Small intestine (tissue), 7 donors: ENCODE data around the gene GLRX. TPM values are rescaled to one million over a fixed set of nuclear protein-coding genes. Genes with fewer than 3 reads are reported as not detected.
A peak's percentile ranks its signal among the peaks of the same experiment; 100 is the strongest.
"Not testable (repeated sequence)": the region's sequence is repeated elsewhere in the genome, so short reads cannot be mapped to it uniquely, and the experiment has no call there.

Experiments used
- DNase-seq, 2 donors: peaks; one replicate each; pipeline versions ENCODE4 v3.0.0 to v3.0.0-alpha.2; 2013
- FAIRE-seq: peaks from 2 replicates; lab custom pipeline; 2012; peaks lifted over from hg19 to GRCh38; lab: Jason Lieb, UNC
- H3K27ac ChIP-seq, 3 donors: one replicate each; pipeline ENCODE4 v1.5.1; 2013; ENCODE audit warnings: low read length in 2 of 3, mild to moderate bottlenecking in 2 of 3, control low read depth in 1 of 3, inconsistent platforms in 1 of 3, low read depth in 1 of 3, moderate library complexity in 1 of 3
- H3K27me3 ChIP-seq, 3 donors: one replicate each; pipeline ENCODE4 v1.6.1; 2013; ENCODE audit warnings: low read length in 3 of 3, inconsistent platforms in 1 of 3; ENCODE audit not compliant: control insufficient read depth in 3 of 3, insufficient read depth in 3 of 3
- H3K36me3 ChIP-seq, 3 donors: one replicate each; pipeline ENCODE4 v1.6.1; 2013; ENCODE audit warnings: low read length in 3 of 3, inconsistent platforms in 1 of 3, low read depth in 1 of 3, mild to moderate bottlenecking in 1 of 3, moderate library complexity in 1 of 3; ENCODE audit not compliant: control insufficient read depth in 3 of 3, insufficient read depth in 2 of 3
- H3K4me1 ChIP-seq, 3 donors: one replicate each; pipeline ENCODE4 v1.6.1; 2013; ENCODE audit warnings: low read length in 2 of 3, inconsistent platforms in 1 of 3, low read depth in 1 of 3, mild to moderate bottlenecking in 1 of 3, moderate library complexity in 1 of 3; ENCODE audit not compliant: control insufficient read depth in 3 of 3, insufficient read depth in 2 of 3
- H3K4me3 ChIP-seq, 3 donors: one replicate each; pipeline ENCODE4 v1.5.1; 2013; ENCODE audit warnings: low read length in 3 of 3, control low read depth in 1 of 3, inconsistent platforms in 1 of 3, low read depth in 1 of 3, mild to moderate bottlenecking in 1 of 3, moderate library complexity in 1 of 3
- H3K9me3 ChIP-seq, 2 donors: one replicate each; pipeline ENCODE4 v1.6.1; 2013; ENCODE audit warnings: low read depth in 1 of 2, low read length in 1 of 2; ENCODE audit not compliant: control insufficient read depth in 2 of 2, insufficient read depth in 1 of 2
- WGBS, 3 donors: extraction: QIAGEN DNeasy Blood & Tissue Kit; methylation state at CpG; one replicate each; pipeline ENCODE4 v1.1.7; 2013; 5-methylcytosine and 5-hydroxymethylcytosine counted together
- polyA plus RNA-seq, 4 donors: library from polyadenylated mRNA; stranded (reverse) in 3 of 4; unstranded in 1 of 4; fragments of 200-250 nt in 3 of 4; fragments of 120-200 nt in 1 of 4; gene quantifications; one replicate each; pipeline versions ENCODE4 v1.2.1 to v1.2.3, GENCODE V29; 2013
- donor health status: healthy with polysubstance abuse.
- donor health status: control.
- donor health status: control.
- donor health status: Bipolar disorder and iron deficiency.
- donor health status: healthy.

GLRX gene
- polyA plus RNA-seq, 4 donors = 105 to 968 (median 443) TPM

DNA sequence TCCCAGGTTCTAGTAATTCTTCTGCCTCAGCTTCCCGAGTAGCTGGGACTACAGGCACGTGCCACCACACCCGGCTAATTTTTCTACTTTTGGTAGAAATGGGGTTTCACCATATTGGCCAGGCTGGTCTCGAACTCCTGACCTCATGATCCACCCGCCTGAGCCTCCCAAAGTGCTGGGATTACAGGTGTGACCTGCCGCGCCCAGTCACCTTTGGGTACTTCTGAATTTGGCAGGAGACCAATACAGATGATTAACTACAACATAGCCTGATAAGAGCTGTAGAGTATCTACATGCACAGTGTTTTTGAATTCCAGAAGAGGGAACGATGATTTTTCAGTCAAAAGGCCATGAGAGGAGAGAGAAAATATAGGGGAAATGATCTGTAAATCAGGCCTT is 9.5 kb downstream of the GLRX start:
- H3K27me3 ChIP-seq, H3K9me3 ChIP-seq, FAIRE-seq, H3K4me3 ChIP-seq, H3K27ac ChIP-seq: not testable (repeated sequence)
- WGBS, 3 donors = 22 to 71% (median 42%) methylated on average over 8 of the region's 8 CpGs
- H3K4me1 ChIP-seq = peaks cover 21 to 55% (median 35%) of the 10 kb centered on the region in 3 donors
- H3K36me3 ChIP-seq = peaks cover 2 to 40% (median 7%) of the 10 kb centered on the region in 3 donors
- peak; percentile 28 to 85 for DNase-seq

DNA sequence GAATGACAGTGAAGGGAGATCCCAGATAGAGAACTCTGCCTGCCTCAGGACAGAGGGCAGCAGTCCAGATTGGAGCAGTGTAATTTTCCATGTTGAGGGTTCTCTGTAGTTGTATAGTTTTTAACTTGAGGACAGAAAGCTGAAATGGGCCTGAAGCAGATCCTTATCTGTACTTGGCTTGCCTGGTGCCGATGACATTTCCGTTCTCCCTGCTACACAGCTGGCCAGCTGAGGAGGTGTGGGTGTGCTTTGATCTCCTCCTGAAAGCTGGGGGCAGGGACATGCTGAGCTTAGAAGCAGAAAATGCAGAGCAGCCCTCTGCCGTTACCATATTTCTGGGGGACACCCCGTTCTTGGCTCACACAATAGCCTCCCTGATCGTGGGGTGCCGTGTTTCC is 10.5 kb downstream of the GLRX start:
- Histone ChIP-seq H3K27ac (peak overlapping the region in 2 of 3 donors; percentile 25 to 40), H3K27me3 (no peaks in the 10 kb centered on the region), H3K4me1 (peaks cover 21 to 49% (median 31%) of the 10 kb centered on the region in 3 donors), H3K9me3 (no peaks in the 10 kb centered on the region), H3K36me3 (peaks cover 2 to 32% (median 7%) of the 10 kb centered on the region in 3 donors), H3K4me3 (no peak overlapping the region)
- DNase-seq = no peak
- no peak for FAIRE-seq
- WGBS, 3 donors = 67 to 72% (median 68%) methylated on average over 6 of the region's 6 CpGs

DNA sequence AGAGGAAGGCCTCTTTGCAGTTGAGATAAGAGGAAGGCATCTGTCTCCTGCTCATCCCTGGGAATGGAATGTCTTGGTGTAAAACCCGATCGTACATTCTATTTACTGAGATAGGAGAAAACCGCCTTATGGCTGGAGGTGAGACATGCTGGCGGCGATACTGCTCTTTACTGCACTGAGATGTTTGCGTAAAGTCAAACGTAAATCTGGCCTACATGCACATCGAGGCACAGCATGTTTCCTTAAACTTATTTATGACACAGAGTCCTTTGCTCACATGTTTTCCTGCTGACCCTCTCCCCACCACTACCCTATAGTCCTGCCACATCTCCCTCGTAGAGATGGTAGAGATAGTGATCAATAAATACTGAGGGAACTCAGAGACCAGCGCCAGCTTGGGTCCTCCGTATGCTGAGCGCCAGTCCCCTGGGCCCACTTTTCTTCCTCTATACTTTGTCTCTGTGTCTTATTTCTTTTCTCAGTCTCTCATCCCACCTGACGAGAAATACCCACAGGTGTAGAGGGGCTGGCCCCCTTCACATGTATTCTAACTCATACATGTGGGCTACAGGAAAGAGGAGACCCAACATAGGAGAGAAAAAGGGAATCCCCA is 11.0 kb downstream of the GLRX start:
- not testable (repeated sequence) for DNase-seq, H3K4me3 ChIP-seq, FAIRE-seq, H3K9me3 ChIP-seq, H3K27me3 ChIP-seq
- Histone ChIP-seq H3K4me1 (peaks cover 21 to 44% (median 26%) of the 10 kb centered on the region in 3 donors), H3K36me3 (peaks cover 2 to 30% (median 7%) of the 10 kb centered on the region in 3 donors), H3K27ac (peak overlapping the region in 1 of 3 donors; percentile 40)
- WGBS, 3 donors = 87 to 90% (median 88%) methylated on average over 13 of the region's 13 CpGs

DNA sequence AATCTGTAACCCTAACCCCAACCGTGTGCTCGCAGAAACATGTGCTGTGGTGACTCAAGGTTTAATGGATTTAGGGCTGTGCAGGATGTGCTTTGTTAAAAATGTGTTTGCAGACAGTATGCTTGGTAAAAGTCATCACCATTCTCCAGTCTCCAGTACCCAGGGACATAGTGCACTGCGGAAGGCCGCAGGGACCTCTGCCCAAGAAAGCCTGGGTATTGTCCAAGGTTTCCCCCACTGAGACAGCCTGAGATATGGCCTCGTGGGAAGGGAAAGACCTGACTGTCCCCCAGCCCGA is 11.5 kb downstream of the GLRX start:
- H3K4me1 ChIP-seq = peaks cover 21 to 44% (median 26%) of the 10 kb centered on the region in 3 donors
- peaks cover 2 to 27% (median 7%) of the 10 kb centered on the region in 3 donors for H3K36me3 ChIP-seq
- FAIRE-seq, H3K27me3 ChIP-seq, H3K4me3 ChIP-seq, H3K9me3 ChIP-seq: not testable (repeated sequence)
- DNase-seq = peak in 1 of 2 donors; percentile 29
- WGBS, 3 donors = 53 to 72% (median 63%) methylated on average over 6 of the region's 6 CpGs
- peak overlapping the region in 1 of 3 donors; percentile 37 for H3K27ac ChIP-seq

DNA sequence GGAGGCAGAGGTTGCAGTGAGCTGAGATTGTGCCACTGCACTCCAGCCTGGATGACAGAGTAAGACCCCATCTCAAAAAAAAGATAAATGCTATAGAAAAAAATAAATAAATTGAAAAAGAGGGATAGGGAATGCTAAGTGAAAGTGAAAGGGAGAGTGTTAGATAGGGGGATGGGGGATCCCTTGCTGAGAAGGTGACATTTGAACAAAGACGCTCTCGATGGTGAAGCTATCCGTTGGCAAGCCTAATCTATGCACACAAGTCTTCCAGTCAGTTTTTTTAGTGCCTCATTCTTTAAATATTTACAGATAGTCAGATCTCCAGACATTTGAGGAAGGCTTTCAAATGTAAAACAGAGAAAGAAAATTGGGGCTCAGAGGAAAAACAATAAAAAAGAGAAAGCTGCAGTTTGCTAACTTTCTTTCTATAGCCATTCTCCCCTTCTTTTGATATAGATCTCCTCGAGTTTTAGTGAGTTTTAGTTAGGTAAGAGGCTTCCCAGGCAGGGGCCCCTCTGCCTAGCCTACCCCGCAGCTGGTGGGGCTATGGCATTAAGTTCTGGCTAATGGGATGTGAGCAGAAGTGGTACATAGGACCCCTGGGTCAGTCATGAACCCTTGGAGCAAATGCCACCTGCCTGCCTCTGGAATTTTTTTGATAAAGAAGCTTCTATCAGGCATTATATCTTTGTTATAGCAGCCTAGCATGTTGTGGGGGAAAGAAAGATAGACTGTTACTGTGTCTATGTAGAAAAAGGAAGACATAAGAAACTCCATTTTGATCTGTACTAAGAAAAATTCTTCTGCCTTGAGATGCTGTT is 12.0 kb downstream of the GLRX start:
- no peaks in the 10 kb centered on the region for H3K27me3 ChIP-seq
- WGBS, 3 donors = 24 to 33% (median 26%) methylated on average over 5 of the region's 5 CpGs
- no peak overlapping the region for H3K4me3 ChIP-seq
- DNase-seq (peak in 1 of 2 donors; percentile 32), FAIRE-seq (no peak)
- peaks cover 21 to 44% (median 25%) of the 10 kb centered on the region in 3 donors for H3K4me1 ChIP-seq
- H3K9me3 ChIP-seq = peaks cover 0 to 3% of the 10 kb centered on the region in 2 donors
- peaks cover 2 to 23% (median 3%) of the 10 kb centered on the region in 3 donors for H3K36me3 ChIP-seq
- peak overlapping the region; percentile 28 to 56 (median 37) for H3K27ac ChIP-seq

DNA sequence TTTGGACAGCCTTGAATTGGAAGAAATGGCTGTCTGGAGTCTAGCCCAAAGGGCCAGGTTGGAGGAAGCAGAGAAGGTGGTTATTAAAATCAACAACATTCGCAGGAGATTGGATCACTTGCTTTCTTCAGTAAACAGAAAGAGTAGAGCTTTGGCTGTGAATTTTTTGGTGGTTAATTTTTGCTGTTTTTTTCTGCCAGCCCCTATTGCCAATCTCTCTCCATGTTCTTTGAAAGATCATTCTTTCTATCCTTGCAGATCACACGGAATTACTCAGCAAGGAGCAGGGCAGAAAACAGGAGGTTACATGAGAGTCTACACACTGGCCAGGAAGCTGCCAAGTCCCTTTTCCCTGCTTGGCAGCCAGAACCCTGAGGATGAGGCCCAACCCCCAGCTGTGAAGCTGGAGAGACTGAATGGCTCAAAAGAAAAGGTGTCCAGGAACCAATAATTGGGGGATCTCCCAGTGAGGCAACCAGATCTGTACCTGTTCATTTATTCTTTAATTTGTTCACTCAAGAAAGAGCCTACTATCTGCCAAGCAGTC is 13.0 kb downstream of the GLRX start:
- Histone ChIP-seq H3K27ac (peak overlapping the region; percentile 16 to 77 (median 18)), H3K9me3 (peaks cover 0 to 11% of the 10 kb centered on the region in 2 donors), H3K4me1 (peaks cover 21 to 55% (median 23%) of the 10 kb centered on the region in 3 donors), H3K36me3 (peaks cover 0 to 17% (median 2%) of the 10 kb centered on the region in 3 donors), H3K27me3 (no peaks in the 10 kb centered on the region), H3K4me3 (no peak overlapping the region)
- 34 to 40% (median 36%) methylated on average over 2 of the region's 2 CpGs for WGBS, 3 donors
- DNase-seq = no peak
- FAIRE-seq = no peak

DNA sequence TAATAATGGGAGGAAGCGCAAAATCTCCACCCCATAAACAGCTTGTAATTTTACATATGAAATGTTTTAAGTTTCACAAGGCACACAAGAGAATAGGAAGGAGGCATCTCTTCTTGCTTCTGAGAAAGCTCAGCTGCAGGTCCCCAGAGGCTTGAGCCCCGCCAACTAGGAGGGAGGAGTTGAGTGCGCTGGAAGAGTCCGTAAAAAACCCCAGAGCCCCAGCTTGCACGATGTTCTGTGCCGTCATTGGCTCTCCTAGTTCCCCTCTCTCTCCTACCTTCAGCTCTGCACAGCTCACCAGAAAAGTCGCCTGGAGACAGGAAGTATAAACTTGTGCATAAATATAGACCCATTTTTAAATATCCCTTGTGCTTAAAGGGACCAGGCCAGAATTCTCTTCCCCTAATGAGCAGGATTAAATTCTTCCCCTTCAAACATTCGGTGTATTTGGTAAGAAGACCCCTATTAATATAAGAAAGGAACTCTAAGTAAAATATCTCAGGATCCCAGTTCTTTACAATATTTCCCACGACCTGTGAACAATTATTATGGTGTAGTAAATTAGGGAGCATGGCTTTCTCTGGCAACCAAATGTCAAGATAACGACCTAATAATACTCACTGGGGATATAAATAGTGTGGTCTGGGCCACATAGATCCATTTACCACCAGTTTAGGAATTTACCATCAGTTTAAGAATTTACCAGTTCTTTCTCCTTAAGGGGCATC is 13.7 kb downstream of the GLRX start:
- no peak for FAIRE-seq
- peak overlapping the region; percentile 18 to 77 (median 59) for H3K27ac ChIP-seq
- H3K4me3 ChIP-seq = no peak overlapping the region
- peaks cover 0 to 11% of the 10 kb centered on the region in 2 donors for H3K9me3 ChIP-seq
- peaks cover 0 to 16% (median 2%) of the 10 kb centered on the region in 3 donors for H3K36me3 ChIP-seq
- DNase-seq = peak in 1 of 2 donors; percentile 40
- WGBS, 3 donors = 25 to 49% (median 39%) methylated on average over 10 of the region's 10 CpGs
- no peaks in the 10 kb centered on the region for H3K27me3 ChIP-seq
- H3K4me1 ChIP-seq = peaks cover 20 to 61% (median 23%) of the 10 kb centered on the region in 3 donors
